T follicular helper cell (primary cell): ENCODE measurements around the gene SHH.
"Not testable (repeated sequence)": the region's sequence is repeated elsewhere in the genome, so short reads cannot be mapped to it uniquely, and the experiment has no call there.

Source experiments
- DNase-seq: peaks from one replicate; pipeline ENCODE4 v3.0.0-alpha.2; 2020; ENCODE audit warnings: low read depth

Gene SHH

GRCh38 chr7:155842496-155843265 is 30.4 kb upstream of the SHH start:
- no peak for DNase-seq

DNA sequence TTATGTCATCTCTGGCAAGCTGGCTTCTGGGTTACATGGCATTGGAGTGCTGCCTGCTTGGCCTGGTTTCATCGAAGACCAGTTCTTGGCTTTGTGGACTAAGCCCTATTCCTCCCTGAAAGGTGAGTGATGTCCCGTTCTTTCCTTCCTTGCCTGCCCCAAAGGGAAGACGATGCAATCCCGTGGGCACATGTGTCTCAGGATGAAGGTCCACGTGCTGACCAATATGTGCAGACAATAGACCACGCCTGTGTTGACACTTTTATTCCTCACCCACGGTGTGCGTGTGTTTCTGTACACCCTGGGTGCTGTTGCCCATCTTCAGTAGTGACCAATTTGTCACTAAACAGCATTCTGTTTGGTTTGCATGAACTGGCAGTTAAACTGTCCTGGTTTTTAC is 28.6 kb upstream of the SHH start:
- no peak for DNase-seq

GRCh38 chr7:155840262-155840885 is 28.1 kb upstream of the SHH start:
- DNase-seq: no peak

DNA sequence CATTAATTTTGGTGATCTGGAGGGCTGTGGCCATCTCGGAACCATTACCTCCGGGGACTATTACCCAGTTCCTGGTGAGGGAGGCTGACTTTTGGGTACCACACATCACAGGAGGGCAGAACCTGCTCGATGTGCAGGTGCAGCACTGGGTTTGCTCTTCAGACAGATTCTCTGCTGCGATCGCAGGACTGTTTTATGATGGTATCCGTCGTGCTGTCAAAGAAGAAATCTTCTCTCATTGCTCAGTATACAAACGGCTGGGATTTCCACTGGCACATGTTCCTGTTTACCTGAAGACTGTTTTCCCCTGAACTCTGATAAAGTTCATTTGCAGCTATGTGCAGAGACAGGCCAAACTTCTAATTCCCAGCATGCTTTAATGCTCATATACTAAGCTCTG is 27.2 kb upstream of the SHH start:
- DNase-seq: no peak

DNA sequence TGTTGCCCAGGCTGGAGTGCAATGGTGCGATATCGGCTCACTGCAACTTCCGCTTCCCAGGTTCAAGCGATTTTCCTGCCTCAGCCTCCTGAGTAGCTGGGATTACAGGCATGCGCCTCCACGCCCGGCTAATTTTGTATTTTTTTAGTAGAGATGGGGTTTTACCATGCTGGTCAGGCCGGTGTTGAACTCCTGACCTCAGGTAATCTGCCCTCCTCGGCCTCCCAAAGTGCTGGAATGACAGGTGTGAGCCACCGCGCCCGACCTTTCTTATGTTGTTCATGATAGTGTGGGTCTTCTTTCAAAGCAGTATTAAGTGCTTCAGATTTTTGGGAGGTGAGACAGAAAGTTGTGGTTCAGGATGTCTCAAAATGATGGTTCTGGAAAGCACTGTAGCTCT is 26.0 kb upstream of the SHH start:
- not testable (repeated sequence) for DNase-seq

- no peak for DNase-seq
Measured at GRCh38 chr7:155837126-155837479, 24.8 kb upstream of the SHH start.

DNA sequence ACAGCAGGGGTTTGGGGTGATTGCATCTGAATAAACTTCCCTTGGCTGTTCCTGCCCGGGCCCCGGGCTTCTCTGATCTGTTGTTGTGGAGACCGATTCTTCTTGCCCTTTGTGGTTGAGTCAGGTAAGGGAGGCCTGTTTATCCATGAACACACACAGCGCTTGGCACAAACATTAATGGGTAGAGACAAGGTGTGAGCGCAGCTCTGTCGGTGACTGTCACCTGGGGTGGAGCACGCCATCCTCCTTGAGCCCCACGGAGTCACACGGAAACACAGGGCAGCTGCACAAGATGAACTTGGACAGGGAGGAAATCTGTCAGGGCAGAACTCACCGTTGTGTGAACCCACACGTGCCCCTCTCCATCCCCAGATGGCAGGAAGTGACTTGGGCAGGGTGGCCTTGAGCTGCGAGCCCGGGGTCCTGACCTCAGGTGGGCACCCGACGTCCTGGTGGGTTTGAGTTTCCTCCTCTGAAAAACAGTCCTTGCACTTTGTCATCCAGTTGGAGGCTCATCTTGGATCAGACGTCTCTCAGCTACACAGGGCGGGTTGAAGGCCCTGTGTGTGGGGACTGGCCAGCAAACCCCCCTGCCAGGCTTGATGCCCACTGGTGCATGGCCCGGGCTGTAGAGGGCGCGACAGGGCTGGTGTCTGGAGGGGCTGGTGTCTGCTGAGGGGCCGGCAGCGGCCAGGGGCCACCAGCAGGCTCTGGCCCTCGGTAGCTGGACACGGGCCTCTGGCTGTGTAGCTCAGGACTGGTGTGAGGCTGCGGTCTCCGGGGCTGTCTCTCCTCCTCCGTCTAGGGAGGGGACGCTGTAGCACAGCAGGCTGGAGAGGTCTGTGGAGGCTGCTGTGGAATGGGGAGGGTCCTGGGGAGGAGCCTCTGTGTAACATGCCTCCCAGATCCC is 24.2 kb upstream of the SHH start:
- DNase-seq: no peak

GRCh38 chr7:155835446-155836215 is 23.4 kb upstream of the SHH start:
- DNase-seq: no peak

DNA sequence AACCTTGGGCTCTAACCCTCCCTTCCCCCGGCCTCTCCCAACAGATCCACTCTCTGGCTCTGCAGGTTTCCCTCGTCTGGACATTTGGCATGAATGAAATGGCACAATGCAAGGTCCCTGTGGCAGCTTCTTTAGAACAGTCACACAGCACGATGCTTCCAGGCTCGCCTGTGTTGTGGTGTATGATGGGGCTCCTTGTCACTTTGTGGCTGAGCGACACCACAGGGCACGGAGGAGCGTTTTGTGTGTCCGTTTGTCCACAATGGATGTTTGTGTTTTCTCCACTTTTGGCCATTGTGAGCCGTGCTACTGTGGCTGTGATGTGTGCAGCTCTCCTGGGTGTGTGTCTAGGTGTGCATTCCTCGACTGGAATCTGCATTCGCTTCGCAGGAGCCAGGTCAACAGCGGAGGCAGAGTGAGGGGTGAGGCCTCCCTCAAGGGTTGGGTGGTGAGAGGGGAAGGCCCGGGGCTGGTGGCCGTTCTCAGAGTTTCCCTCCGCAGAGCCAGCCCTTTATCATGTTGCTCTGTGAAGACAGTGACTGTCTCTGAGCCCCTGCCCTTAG is 22.3 kb upstream of the SHH start:
- DNase-seq: no peak

- no peak for DNase-seq
Measured at GRCh38 chr7:155833651-155834050, 21.4 kb upstream of the SHH start.

DNA sequence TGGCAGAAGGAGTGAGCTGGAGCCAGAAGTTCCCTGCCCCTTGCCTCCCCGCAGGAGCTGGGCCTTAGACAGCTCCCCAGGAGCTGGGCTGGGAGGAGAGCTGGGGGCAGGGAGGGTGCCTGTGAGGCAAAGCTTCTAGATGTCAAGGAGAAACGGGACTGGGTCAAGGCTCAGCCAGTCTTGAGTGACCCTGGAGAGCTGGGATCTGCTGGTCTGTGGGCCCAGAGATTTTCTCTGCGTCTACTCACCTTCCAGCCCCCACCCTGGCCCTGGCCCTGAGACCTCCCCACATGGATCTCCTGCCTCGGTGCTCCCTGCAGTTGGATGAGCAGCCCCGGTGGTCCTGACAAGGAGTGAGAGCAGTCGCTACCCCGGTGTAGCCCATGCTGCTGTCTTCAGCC is 20.3 kb upstream of the SHH start:
- no peak for DNase-seq

DNA sequence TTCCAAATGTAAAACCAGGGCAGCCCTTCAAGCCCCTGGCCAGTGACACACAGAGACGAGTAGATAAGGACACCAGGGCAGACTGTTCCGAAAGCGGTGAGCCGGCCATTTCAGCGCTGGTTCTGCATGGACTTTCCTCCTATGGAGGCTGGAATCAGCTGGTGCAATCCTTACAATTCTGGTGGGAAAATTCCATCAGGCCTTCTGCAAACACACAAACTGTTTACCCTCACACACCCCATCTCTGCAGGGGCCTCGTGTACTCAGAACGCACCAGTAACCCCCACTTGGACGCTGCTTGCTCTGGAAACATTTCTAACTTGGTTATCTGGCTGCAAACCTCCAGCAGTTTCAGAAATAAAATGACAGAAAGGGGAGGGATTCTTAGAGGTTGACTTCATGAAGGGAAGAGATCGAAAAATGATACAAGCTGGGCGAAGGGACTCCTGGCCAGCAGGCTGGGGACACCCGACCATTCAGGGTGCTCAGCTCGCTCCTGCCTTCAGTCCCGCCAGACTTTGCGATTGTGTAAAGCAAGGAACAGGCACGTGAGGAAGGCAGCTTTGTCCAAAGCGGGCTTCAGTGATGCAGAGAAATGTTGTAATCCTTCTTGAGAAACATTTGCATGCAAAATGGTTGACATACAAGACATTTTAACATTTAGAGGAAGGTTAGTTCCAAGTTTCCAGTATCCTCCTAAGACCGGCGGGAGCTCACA is 19.7 kb upstream of the SHH start:
- DNase-seq: no peak

DNA sequence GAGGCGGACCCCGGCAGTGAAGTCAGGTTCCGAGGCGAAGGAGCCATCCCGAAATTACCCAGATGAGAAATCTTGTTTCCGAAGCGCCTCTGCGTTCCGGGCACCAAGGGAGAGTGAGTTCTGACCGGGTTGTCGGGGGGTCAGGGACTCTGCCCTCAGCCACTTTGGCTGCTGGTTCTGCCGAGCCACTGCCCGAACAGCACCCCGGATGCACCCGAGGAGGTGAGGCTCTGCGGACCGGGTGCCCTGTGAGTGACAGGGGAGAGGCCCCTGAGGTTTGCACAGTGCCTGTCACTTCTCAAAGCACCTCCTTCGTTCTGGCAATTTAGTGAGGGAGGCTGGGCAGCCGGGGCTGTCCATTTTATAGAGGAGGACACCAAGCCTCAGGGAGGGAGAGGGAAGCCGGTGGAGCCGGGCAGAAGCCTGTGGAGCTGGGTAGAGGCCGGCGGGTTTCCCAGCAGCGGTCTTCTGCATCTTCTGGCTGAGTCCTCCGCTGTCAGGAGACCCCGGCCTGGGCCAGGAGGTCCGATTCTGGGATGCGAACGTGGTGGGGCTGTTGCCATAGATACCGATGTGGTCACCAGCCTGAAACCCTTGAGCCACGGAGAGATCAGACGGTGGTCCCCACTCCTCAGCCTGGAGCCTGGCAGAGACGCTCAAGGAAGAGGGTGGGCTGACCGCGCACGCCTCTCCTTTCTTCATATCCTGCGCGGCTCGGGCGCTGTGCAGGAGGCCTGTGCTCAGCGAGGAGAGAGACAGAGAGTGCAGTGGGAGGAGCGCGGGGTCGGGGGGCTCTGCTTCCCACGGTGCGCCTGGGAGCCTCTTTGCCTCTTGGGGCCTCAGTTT is 18.9 kb upstream of the SHH start:
- DNase-seq: no peak

DNA sequence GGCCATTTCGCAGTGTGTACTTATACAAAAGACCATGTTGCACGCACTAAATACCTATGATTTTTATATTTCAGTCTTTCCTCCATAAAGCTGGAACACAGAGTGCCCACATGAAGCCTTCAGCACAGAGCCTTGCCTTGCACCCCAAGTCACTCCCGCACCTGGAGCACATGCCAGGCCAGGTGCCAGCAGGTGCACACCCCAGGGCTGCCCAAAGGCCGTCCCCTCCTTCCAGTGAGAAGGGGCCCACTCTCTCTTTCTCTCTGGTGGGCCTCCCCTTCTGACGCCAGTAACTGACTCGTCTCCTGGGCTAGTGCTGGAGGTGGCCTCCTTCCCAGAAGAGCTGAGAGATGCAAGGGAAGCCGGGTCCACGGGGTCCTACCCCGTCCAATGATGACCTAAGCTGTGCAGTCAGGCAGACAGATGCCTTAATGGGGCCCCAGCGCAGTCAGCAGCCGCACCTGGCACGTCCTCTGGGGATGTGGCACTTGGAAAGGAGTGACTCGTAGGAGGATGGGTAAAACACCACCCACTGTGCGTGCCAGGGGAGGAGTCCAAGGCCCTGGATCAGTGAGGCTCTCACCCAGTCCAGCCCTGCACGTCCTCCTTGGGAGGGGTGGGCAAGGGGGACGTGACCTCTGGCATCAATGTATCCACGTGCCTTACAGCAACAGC is 17.7 kb upstream of the SHH start:
- no peak for DNase-seq

GRCh38 chr7:155825336-155825735 is 13.1 kb upstream of the SHH start:
- no peak for DNase-seq

DNA sequence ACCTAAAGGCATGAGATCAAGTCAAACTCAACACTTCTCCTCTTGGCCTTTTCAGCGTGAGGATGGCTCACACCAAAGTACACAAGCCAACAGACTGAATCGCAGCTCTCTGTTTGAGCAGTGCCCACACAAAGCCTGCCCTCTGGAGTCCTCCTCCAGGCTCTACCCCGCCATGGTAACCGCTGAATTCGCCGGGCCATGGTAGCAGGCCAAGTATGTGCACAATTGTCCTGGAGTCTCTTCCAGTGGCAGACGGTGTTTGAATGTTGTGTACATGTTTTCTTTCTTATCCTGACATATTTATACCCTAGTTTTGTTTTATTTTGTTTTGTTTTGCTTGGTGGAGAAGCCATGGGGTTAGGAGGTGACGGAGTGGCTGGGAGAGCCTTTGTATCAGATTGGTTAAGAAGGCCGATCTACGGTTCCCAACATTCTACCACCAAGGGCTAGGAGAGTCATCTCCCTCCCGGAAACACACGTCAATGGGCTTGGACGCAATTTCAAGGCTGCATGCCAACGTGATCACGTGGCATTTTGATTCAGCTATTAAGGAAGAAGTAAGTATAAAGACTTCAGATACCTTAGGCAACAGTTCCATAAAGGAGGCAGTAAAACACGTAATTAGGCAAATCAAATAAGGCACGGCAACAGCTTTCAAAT is 12.1 kb upstream of the SHH start:
- DNase-seq: no peak

DNA sequence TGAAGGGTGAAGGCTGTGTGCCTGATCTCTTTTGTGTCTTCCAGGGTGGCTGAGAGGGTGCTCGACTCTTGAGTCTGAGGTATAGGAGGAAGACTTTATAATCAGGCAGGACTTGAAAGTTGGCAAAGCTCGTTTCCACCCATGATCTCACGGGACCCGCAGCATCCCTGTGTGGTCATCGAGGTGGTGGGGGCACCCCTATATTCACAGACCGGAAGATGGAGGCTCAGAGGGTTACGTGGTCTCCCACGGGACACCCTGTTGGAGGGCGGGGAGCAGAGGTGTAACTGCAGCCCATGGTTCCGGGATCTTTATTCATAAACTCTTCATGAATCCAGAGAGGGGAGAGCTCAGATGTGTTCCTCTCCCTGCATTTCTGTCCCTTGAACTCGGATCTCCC is 9.6 kb upstream of the SHH start:
- DNase-seq: no peak

- DNase-seq: no peak
Measured at GRCh38 chr7:155820788-155821187, 8.5 kb upstream of the SHH start.

- DNase-seq: no peak
Measured at GRCh38 chr7:155820246-155820645, 8.0 kb upstream of the SHH start.
